ENCODE measurements around the gene FOXS1.
"Not testable (repeated sequence)": the region's sequence is repeated elsewhere in the genome, so short reads cannot be mapped to it uniquely, and the experiment has no call there.

FOXS1 gene

GRCh38 chr20:31820228-31820627 lies 25.2 kb downstream of the FOXS1 start:
- DNase-seq: no peak

- no peak for DNase-seq
Measured at GRCh38 chr20:31819083-31819784, 26.2 kb downstream of the FOXS1 start, which contains the start of gene MYLK2. MYLK2 (plus strand) TSS chr20:31819356; CDS start chr20:31819581, 225 bp downstream.

GRCh38 chr20:31818376-31818908 lies 27.0 kb downstream of the FOXS1 start:
- no peak for DNase-seq

- no peak for DNase-seq
Measured at GRCh38 chr20:31817461-31817860, 27.9 kb downstream of the FOXS1 start.

GRCh38 chr20:31816221-31816620 lies 29.2 kb downstream of the FOXS1 start:
- DNase-seq: no peak

GRCh38 chr20:31815408-31816188 lies 29.8 kb downstream of the FOXS1 start:
- no peak for DNase-seq

- DNase-seq: not testable (repeated sequence)
Measured at GRCh38 chr20:31814142-31814541, 31.3 kb downstream of the FOXS1 start.

GRCh38 chr20:31813611-31814010 lies 31.8 kb downstream of the FOXS1 start:
- no peak for DNase-seq

- peak; percentile 61 for DNase-seq
Measured at GRCh38 chr20:31811796-31812728, 33.3 kb downstream of the FOXS1 start.

GRCh38 chr20:31811198-31811597 lies 34.2 kb downstream of the FOXS1 start:
- DNase-seq: no peak

- no peak for DNase-seq
Measured at GRCh38 chr20:31809661-31810060, 35.7 kb downstream of the FOXS1 start.

- DNase-seq: no peak
Measured at GRCh38 chr20:31808481-31808880, 36.9 kb downstream of the FOXS1 start.

- peak; percentile 3 for DNase-seq
Measured at GRCh38 chr20:31806564-31807355, 38.6 kb downstream of the FOXS1 start.

GRCh38 chr20:31803552-31804291 lies 41.7 kb downstream of the FOXS1 start:
- DNase-seq: no peak

- no peak for DNase-seq
Measured at GRCh38 chr20:31801508-31801907, 43.9 kb downstream of the FOXS1 start.

GRCh38 chr20:31797364-31797763 lies 48.0 kb downstream of the FOXS1 start:
- no peak for DNase-seq

All from fibroblast of upper back skin (primary cell).